LNCAP (cell line): ENCODE results near the gene ITGB8.

Experiments
- TF ChIP-seq, protein P1 (sequence below): fragments of 450-650 bp; IDR thresholded peaks from 2 replicates; pipeline ENCODE4 v1.5.1; 2017; ENCODE audit warnings: mild to moderate bottlenecking

The ITGB8 gene

DNA sequence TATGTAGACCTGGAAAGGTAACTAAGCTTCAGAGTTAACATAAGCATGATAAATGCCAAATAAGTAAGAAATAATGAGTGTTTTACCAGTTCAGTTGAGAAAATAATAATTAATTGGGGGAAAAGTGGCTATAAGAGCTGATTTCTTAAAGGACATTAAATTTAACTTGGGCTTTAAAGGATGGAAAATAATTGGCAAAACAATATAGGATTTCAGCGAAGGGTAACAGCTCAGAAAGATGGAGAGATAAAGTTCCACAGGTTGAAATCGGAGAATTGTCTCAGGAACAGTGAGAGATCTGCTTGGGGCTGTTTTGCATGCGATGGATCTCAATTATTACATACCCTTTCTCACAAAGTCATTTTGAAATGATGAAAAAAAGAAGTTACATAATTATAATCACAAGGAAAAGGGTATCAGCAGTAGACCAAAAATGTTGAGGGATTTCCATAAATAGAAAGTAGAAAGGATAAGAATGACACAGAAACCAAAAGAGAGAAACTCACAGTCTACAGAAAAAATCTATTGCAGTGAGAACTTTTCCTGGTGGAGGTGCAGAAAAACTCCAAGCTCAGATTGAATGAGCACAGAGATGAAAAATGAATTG is 40.1 kb upstream of the ITGB8 start:
- TF ChIP-seq, protein P1, sequence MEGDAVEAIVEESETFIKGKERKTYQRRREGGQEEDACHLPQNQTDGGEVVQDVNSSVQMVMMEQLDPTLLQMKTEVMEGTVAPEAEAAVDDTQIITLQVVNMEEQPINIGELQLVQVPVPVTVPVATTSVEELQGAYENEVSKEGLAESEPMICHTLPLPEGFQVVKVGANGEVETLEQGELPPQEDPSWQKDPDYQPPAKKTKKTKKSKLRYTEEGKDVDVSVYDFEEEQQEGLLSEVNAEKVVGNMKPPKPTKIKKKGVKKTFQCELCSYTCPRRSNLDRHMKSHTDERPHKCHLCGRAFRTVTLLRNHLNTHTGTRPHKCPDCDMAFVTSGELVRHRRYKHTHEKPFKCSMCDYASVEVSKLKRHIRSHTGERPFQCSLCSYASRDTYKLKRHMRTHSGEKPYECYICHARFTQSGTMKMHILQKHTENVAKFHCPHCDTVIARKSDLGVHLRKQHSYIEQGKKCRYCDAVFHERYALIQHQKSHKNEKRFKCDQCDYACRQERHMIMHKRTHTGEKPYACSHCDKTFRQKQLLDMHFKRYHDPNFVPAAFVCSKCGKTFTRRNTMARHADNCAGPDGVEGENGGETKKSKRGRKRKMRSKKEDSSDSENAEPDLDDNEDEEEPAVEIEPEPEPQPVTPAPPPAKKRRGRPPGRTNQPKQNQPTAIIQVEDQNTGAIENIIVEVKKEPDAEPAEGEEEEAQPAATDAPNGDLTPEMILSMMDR, result no peak

DNA sequence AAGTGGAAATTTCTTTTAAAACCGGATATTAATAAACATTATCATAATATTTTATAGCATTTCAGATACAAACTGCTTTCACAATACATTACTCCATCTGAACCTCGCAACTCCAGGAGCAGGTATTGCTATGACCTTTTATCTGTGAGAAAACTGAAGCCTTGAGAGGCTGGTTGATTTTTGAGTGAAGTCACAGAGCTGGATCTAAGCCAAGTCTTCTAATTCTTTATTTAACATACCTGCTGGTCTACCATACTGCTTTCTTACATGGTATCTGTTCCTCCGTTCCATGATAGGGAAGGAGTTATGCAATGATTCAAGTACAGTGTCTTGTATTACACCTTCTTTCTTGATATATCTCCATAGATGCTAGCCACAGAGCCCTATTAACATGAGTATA is 37.4 kb upstream of the ITGB8 start:
- TF ChIP-seq, protein P1, result no peak

DNA sequence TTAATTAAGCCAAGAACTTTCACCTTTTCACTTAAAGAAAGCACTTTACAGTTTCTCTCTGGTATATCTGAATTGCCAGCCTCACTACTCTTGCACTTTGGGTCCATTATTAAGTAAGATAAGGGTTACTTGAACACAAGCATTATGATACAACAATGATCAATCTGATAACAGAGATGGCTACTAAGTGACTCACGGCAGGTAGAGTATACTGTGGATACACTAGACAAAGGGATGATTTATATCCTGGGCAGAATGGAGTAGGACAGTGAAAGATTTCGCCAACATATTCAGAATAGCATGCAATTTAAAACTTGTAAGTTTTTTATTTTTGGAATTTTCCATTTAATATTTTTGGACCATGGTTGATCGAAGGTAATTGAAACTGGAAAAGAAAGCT is 34.3 kb upstream of the ITGB8 start:
- TF ChIP-seq, protein P1, result no peak

DNA sequence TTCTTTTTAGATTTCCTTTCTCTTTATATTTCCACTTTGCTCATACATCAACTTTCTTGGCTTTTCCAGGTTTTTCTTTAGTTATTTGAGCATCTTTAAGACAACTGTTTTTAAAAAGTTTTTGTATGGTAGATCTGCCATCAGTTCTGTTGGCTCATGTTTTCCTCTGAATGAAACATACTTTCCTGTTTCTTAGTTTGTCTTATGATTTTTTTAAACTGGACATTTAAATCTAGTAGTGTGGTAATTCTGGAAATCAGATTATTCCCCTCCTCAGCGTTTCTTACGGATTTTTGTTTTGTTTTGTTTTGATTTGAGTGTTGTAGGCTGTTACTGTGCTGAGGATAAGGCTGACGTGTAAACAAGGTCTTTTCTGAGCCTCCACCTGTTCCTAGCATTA is 33.8 kb upstream of the ITGB8 start:
- TF ChIP-seq, protein P1, result no peak

DNA sequence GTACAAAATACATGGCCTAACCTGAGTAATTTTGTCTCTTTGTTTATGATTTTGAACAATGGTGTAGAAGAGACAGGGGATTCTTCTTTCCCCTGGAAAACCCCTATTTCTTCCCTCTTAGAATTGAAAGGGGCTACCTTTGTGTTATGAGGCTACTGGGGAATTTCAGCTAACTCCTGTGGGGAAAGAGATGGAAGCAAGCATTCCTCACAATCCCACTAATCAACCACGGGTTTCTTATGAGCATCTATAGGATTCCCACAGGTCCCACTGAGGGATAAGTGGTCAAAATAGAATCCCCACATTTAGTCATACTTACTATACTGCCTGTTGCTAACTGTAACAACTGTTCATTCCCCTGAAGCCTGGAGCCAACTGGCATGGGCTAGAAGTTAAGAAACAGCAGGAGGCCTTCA is 32.2 kb upstream of the ITGB8 start:
- TF ChIP-seq, protein P1, result no peak

DNA sequence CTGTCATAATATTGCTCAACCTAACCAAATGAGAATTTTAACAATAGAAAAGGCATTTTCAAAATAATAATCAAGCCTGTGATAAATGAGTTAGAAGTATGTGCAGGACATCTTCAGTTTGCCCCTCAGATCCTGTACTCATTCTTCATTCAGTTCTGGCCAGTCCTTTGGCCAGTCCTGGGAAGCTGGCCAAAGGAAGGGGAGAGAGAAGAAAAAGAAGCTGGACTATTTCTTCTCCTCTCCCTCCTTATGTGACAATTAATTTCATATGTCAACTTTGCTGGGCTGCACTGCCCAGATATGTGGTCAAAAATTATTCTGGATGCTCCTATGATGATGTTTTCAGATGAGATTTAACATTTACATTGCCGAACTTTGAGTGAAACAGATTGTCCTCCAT is 31.6 kb upstream of the ITGB8 start:
- TF ChIP-seq, protein P1, result no peak

DNA sequence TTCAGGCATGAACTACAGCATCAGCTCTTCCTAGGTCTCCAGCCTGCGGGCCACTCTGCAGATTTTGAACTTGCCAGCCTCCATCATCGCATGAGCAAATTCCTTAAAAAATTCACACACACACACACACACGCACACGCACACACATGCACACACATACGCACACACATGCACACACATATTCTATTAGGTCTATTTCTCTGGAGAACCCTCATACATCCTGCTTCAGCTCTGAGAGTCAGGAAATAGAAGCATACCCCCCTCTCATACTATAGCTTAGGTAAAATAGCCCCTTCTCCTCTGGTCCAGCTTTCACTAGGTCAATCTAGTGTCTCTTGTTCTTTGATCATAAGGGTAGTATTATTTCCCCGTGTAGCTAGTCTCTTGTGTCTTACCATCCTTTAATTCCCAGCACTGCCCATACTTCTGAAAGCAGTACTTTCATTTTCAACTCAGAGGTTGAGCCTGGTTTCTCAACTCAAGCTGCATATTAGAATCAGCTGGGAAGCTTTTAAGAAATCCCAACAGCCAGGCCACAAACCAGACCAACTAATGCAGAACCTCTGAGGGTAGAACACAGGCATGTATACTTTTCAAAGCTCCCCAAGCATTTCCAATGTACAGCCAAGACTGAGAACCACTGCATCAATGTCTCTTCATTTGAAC is 30.9 kb upstream of the ITGB8 start:
- TF ChIP-seq, protein P1, result no peak
